Loucy (cell line): ENCODE measurements around the gene IRAK1.

Source experiments
- H2AFZ ChIP-seq: fragments of 200-600 bp; sonication (generic); 2 replicates; pipeline ENCODE4 v1.6.0; 2016; ENCODE audit warnings: antibody characterized with exemption, mild to moderate bottlenecking, low read length, moderate library complexity
- H3F3A ChIP-seq: fragments of 200-600 bp; 2 replicates; pipeline ENCODE4 v1.6.0; 2016; ENCODE audit warnings: antibody characterized with exemption, low read depth, mild to moderate bottlenecking
- H3K27me3 ChIP-seq: fragments of 200-600 bp; sonication (generic); 2 replicates; pipeline ENCODE4 v1.6.1; 2014; ENCODE audit warnings: low read length, mild to moderate bottlenecking; ENCODE audit not compliant: insufficient read depth, poor library complexity, severe bottlenecking
- H3K36me3 ChIP-seq: fragments of 200-600 bp; sonication (generic); 2 replicates; pipeline ENCODE4 v1.6.1; 2016; ENCODE audit warnings: low read length; ENCODE audit not compliant: insufficient read depth
- H3K4me1 ChIP-seq: fragments of 200-600 bp; sonication (generic); 2 replicates; pipeline ENCODE4 v1.5.1; 2014; ENCODE audit warnings: low read length, mild to moderate bottlenecking; ENCODE audit not compliant: insufficient read depth, poor library complexity, severe bottlenecking
- H3K4me2 ChIP-seq: fragments of 200-600 bp; sonication (generic); 2 replicates; pipeline ENCODE4 v1.6.0; 2014; ENCODE audit warnings: antibody characterized with exemption, low read length, low read depth, mild to moderate bottlenecking; ENCODE audit not compliant: poor library complexity, severe bottlenecking
- H3K4me3 ChIP-seq: fragments of 200-600 bp; sonication (generic); 2 replicates; pipeline ENCODE4 v1.5.1; 2014; ENCODE audit warnings: low read length, mild to moderate bottlenecking, mixed read lengths; ENCODE audit not compliant: poor library complexity, severe bottlenecking
- H3K79me2 ChIP-seq: fragments of 200-600 bp; sonication (generic); 2 replicates; pipeline ENCODE4 v1.6.1; 2014; ENCODE audit warnings: low read length; ENCODE audit not compliant: insufficient read depth
- H3K9ac ChIP-seq: fragments of 200-600 bp; sonication (generic); 2 replicates; pipeline ENCODE4 v1.6.0; 2014; ENCODE audit warnings: mild to moderate bottlenecking, low read depth, low read length, moderate library complexity; ENCODE audit not compliant: poor library complexity, severe bottlenecking
- H3K9me2 ChIP-seq: fragments of 200-600 bp; sonication (generic); replicated peaks from 2 replicates; pipeline ENCODE4 v1.6.1; 2016; ENCODE audit warnings: low read depth, low read length, mixed read lengths
- H3K9me3 ChIP-seq: fragments of 200-600 bp; sonication (generic); 2 replicates; pipeline ENCODE4 v1.6.1; 2014; ENCODE audit warnings: mild to moderate bottlenecking, antibody characterized with exemption, low read length, low read depth; ENCODE audit not compliant: insufficient read depth
- H4K20me1 ChIP-seq: fragments of 200-600 bp; sonication (generic); 2 replicates; pipeline ENCODE4 v1.6.0; 2014; ENCODE audit warnings: antibody characterized with exemption, low read length, mild to moderate bottlenecking; ENCODE audit not compliant: insufficient read depth, poor library complexity, severe bottlenecking
- EZH2phosphoT487 ChIP-seq: fragments of 200-600 bp; IDR thresholded peaks from 2 replicates; pipeline ENCODE4 v1.6.1; 2018; ENCODE audit warnings: antibody characterized with exemption, mild to moderate bottlenecking, moderate library complexity, borderline replicate concordance
- TF ChIP-seq, protein P1 (sequence below): fragments of 200-600 bp; sonication (generic); conservative IDR thresholded peaks from 2 replicates; pipeline ENCODE4 v1.5.1; 2014; ENCODE audit warnings: mild to moderate bottlenecking, antibody characterized with exemption, low read length

The IRAK1 gene

DNA sequence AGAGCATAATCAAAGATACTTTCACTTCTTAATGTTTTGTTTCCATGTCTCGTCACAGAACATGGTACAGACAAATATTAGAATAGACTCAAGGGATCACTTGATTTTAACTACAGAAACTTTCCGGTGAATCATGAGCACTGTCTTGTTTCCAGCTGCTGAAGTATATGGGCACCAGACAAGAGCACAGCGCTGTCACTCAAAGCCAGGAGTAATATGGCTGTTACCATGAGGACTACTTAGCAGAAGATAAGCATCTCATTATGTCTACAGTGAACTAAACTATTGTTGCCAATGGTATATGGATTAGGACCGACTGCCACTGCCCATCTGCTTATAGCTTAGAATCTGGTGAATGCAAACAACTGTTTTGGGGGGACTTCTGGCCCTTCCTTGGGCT lies 43.5 kb upstream of the IRAK1 start:
- TF ChIP-seq EZH2phosphoT487 = no peak
- TF ChIP-seq, protein P1, sequence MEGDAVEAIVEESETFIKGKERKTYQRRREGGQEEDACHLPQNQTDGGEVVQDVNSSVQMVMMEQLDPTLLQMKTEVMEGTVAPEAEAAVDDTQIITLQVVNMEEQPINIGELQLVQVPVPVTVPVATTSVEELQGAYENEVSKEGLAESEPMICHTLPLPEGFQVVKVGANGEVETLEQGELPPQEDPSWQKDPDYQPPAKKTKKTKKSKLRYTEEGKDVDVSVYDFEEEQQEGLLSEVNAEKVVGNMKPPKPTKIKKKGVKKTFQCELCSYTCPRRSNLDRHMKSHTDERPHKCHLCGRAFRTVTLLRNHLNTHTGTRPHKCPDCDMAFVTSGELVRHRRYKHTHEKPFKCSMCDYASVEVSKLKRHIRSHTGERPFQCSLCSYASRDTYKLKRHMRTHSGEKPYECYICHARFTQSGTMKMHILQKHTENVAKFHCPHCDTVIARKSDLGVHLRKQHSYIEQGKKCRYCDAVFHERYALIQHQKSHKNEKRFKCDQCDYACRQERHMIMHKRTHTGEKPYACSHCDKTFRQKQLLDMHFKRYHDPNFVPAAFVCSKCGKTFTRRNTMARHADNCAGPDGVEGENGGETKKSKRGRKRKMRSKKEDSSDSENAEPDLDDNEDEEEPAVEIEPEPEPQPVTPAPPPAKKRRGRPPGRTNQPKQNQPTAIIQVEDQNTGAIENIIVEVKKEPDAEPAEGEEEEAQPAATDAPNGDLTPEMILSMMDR = no peak
- Histone ChIP-seq H3K79me2 (peaks cover 99% of the 10 kb centered on the region), H3K9ac (no peak overlapping the region), H3K4me1 (peaks cover 9% of the 10 kb centered on the region), H3K4me3 (no peak overlapping the region), H3K27me3 (no peaks in the 10 kb centered on the region), H3F3A (no peaks in the 10 kb centered on the region), H3K36me3 (peaks cover 12% of the 10 kb centered on the region; the same call in 1 of the 2 replicates), H2AFZ (no peak overlapping the region), H4K20me1 (peaks cover 51% of the 10 kb centered on the region), H3K4me2 (no peak overlapping the region), H3K9me3 (no peaks in the 10 kb centered on the region), H3K9me2 (no peaks in the 10 kb centered on the region)

DNA sequence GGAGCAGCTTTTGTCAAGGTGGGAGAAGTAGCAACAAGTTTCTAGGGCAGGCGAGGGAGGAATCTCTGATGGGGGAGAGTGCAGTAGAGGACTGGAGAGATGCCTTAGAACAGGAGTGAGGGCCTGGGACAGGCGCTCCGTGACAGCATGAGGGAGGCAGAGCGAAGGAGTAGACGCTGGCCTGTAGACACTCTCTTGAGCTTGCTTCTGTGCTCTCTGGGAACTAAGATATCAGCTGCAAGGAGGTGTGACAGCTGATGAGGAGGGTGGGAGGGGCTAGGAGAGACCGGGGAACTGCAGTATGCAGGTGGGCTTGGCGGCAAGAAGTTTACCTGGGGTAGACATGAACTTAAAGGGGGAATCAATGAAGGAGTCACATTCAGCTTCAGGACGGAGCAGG lies 42.1 kb upstream of the IRAK1 start:
- Histone ChIP-seq H3F3A (peaks cover 12% of the 10 kb centered on the region), H3K79me2 (peaks cover 93% of the 10 kb centered on the region), H3K4me1 (peaks cover 24% of the 10 kb centered on the region), H3K9me3 (no peaks in the 10 kb centered on the region), H3K4me2 (no peak overlapping the region), H3K36me3 (peaks cover 13% of the 10 kb centered on the region; the same call in 1 of the 2 replicates), H3K4me3 (no peak overlapping the region), H2AFZ (no peak overlapping the region), H4K20me1 (peaks cover 48% of the 10 kb centered on the region), H3K27me3 (no peaks in the 10 kb centered on the region), H3K9ac (no peak overlapping the region), H3K9me2 (no peaks in the 10 kb centered on the region)
- TF ChIP-seq, protein P1 = no peak
- no peak for TF ChIP-seq EZH2phosphoT487

DNA sequence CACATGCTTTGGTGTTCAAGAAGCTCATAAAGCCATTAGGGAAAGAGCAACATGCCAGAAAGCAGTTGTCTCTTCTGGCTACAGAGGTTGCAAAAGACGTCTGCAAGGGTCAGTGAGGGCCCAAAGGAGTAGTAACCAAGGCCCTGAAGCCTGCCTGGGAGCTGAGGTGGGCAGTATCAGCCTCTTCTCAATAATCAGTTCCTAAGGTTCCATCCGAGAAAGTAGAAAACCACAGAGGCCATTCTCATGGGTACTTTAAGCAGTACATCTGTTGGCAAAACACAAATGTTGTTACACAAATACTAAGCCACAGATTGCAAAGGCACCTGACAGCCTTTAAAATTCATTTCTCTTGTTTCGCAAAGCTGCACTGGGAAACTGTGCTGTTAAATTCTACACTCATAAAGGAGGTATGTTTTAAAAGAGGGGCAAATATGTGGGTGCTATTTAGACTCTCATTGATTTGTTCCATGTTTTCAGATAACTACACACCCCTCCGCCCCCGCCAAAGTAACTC lies 40.1 kb upstream of the IRAK1 start:
- H3K9me2 ChIP-seq = no peaks in the 10 kb centered on the region
- no peak overlapping the region for H3K9ac ChIP-seq
- H3K4me3 ChIP-seq = no peak overlapping the region
- H3K9me3 ChIP-seq = no peaks in the 10 kb centered on the region
- no peaks in the 10 kb centered on the region for H3K27me3 ChIP-seq
- no peak for TF ChIP-seq EZH2phosphoT487
- TF ChIP-seq, protein P1 = no peak
- peaks cover 59% of the 10 kb centered on the region for H4K20me1 ChIP-seq
- peaks cover 31% of the 10 kb centered on the region for H3K4me1 ChIP-seq
- H3K36me3 ChIP-seq = peaks cover 18% of the 10 kb centered on the region; the same call in 1 of the 2 replicates
- no peak overlapping the region for H3K4me2 ChIP-seq
- peaks cover 87% of the 10 kb centered on the region for H3K79me2 ChIP-seq
- H2AFZ ChIP-seq = no peak overlapping the region
- H3F3A ChIP-seq = peaks cover 19% of the 10 kb centered on the region
